HG03108 (cell line): ENCODE results near the gene SEL1L3.
"Not testable (repeated sequence)": the region's sequence is repeated elsewhere in the genome, so short reads cannot be mapped to it uniquely, and the experiment has no call there.

ENCODE experiments used
- ATAC-seq: cut with Tn5 transposase; IDR thresholded peaks from one replicate; pipeline ENCODE4 v1.9.1; 2021; ENCODE audit warnings: moderate library complexity; ENCODE audit not compliant: unreplicated experiment

The SEL1L3 gene

GRCh38 chr4:25862411-25863346 is at the start of gene SEL1L3:
Gene SEL1L3 (minus strand): TSS chr4:25862988. CDS start chr4:25862836, 152 bp downstream.
- peak; percentile 41 for ATAC-seq

DNA sequence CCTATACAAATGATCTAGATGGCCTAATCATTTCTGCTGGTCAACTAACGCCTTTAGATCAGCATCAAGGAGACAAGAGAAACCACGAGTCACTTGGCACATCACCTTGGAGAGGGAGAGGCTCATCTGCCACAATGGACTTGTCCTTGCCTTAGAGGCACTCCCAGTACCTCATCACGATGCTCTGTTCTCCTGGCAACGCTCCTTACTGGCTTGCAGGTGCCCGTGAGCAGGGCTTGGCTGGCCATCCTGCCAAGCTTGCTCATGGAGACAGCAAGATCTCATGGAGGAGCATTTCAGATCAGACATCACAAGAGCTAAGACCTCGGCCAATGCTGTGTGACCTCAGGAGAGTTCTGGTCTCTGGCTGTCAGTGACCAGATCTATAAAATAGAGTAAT is 48.6 kb upstream of the SEL1L3 start:
- ATAC-seq = no peak

GRCh38 chr4:25908491-25908901 is 45.7 kb upstream of the SEL1L3 start:
- ATAC-seq = no peak

GRCh38 chr4:25906113-25906512 is 43.3 kb upstream of the SEL1L3 start:
- not testable (repeated sequence) for ATAC-seq

GRCh38 chr4:25905371-25905770 is 42.6 kb upstream of the SEL1L3 start:
- no peak for ATAC-seq

GRCh38 chr4:25904748-25905082 is 41.9 kb upstream of the SEL1L3 start:
- ATAC-seq = peak; percentile 37

DNA sequence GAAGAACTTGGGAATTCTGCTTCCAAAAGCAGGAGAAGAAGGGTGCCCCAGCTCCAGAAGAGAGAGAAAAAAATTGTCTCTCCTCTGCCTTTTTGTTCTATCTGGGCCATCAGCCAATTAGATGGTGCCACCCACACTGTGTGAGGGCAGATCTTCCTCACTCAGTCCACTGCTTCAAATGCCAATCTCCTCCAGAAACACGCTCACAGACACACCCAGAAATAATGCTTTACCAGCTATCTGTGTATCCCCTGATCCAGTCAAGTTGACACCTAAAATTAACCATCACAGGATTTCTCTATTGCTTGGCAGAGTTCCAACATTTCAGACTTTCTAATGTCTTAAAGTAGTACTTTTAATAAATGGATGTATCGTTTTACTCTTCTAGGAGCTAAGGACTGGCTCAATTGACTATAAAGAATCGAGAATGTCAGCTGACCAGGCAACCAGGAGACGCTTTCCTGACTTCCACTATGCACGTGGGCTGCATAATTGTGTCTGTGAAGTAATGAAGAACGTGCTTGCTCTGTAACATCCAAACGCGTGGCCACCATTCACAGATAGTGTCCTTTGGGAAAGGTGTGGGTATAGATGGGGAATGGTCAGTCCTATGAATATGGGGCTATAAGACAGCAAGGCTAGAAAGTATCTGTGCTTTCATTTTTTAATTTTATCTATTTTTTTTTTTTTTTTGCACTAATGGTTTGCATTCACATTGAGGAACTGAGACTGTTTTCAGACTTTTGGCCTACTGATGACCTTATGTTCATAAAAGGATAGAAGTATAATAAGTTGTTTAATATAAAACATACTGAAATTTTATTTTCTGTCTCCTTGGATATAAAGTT is 41.3 kb upstream of the SEL1L3 start:
- peak; percentile 45 for ATAC-seq

DNA sequence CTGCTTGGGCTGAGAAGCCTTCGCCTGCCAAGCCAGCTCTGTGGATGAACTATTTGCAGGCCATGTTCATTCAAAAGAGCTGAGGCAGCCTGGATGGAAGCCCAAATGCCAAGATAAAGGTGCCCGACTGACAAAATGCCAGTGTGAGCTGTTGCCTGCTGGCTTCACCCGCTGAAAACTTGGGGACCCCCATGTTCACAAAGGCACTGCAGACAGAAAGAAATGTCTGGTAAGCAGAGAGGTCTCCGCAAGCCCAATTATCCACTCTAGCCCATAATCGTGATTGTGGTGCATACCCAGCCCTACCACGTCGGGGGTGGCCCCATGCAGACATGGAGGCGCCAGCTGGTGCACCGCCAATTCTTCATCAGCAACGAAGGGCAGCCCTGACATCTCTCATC is 38.2 kb upstream of the SEL1L3 start:
- ATAC-seq = no peak

DNA sequence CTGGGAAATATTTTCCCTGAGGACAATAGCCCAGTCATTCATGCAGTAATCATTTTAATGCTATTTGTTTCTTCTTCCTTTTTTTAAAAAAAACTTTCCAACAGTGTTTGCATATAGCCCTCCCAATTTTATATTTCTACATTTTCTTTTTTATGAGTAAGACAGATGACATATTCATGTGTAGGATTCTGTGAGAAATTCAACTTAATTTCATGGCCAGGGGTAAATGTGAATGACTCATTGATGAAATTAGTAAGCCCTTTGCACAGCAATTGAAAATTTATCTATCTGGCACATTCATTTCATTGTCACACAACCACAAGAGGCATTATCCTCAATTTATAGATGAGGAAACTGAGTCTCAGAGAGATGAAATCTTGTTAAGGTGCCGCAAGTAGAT is 37.5 kb upstream of the SEL1L3 start:
- ATAC-seq = no peak

GRCh38 chr4:25896776-25897539 is 34.2 kb upstream of the SEL1L3 start:
- ATAC-seq = no peak

DNA sequence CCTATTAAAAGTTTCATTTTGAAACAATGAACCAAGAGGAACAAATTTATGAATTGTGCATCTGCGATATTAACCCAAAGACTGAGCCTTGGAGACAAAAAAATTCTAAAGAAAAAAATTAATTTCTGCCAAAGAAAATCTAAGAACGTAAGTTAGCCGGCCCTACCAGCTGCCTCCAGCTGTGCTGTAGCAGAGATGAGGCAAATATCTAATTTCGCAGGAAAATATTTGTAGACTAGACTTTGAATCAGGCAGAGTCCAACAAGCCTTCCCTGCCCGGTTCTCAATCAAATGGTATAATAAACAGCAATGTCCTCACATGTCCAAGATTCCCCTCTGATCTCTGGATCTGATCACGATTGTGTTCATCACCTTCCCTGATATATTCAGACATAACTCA is 30.0 kb upstream of the SEL1L3 start:
- no peak for ATAC-seq

DNA sequence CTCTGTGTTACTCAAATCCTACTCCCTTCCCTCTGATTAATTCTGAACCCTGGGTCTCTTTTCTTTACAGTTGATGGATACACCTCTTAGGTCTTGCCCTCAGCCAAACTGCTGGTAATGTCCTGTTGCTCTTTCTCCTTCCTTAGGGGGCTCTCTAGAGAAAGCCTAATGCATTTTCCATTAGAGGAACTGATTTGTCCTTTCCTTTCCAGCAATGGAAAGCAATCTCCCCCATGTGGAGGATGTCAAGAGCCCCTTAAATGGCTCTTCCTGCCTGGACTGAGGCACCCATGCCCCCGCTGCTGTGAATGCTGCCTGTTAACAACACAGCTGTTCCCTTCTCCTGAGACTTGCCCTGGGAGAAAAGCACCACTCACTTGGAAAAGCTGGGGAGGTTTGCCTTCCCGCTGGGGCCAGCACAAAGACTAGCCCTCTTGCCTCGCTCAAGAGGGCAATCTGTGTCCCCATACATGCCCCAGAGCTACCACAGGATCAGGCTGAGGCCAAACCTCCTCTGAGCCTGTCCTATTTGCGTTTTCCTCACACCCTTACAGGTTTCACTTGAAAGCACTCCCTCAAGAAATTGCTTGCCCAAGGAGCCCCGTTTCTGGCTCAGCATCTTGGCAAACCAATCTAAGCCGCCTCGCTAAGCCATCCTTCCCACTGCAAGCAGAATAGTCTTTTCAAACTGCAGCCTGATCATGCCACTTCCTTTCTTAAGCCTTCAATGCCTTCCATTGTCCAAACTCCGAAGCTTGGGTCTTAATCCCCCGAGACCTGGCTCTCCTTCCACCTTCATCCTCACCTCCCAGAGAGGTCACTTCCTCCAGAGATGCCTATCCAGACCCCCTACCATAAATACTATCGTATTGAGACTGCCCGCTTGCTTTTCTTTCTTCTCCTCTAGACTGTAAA is 28.0 kb upstream of the SEL1L3 start:
- ATAC-seq = no peak

DNA sequence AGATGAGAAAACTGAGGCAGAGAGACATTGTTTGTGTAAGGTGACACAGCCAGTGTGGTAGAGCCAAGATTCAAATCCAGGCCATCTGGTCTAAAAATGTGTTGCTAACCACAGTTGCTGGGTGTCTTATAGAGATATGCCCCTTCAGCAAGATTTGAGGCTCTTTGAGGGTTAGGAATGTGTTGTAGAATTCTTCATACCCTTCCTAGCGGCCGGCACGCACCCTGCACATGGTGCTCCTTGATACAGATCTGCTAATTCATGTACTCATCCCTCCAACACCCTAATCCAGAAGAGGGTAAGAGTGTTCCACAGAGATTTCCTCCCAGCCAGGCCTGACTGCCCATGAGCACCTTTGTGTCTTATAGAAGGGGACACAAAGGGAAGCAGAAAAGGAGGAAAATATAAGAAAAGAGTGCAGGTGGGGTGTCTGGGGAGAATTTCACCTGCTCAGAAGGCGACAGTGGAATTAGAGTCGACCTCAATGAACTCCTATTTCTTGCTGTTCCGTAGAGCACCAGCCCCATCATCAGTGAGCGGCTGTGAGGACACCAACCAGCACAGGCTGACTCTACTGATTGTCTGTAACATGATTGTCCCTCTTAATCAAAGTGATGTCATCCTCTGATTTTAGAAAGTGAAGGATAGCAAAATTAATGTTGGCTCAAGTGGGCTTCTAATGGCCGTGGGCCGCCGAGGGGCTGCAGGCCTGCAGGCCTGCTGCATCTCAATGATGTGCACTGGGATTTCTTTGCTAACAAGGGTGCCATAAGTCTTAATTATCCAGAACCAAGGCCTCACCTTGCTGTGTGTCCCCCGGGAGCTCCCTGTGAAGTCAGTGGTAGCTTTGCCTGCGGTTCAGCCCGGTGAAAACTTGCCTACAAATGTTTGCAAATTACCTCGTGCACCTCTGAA is 27.1 kb upstream of the SEL1L3 start:
- ATAC-seq = no peak

DNA sequence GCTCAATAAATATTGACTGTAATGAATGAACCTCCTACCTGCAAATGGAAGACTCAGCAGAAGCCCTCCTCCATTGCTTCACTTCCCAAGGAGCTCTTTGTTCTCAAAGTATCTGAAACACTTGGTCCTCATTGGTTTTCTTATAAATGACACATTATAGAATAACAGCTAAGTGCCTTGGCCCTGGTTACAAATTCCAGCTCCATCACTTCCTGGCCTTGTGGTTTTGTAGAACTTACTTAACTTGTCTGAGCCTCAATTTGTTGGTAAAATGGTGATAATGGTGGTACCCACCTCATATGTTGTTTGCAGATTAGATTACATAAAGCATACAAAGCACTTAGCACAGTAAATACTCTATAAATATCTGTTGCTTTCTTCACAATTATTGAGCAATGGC is 26.0 kb upstream of the SEL1L3 start:
- no peak for ATAC-seq

DNA sequence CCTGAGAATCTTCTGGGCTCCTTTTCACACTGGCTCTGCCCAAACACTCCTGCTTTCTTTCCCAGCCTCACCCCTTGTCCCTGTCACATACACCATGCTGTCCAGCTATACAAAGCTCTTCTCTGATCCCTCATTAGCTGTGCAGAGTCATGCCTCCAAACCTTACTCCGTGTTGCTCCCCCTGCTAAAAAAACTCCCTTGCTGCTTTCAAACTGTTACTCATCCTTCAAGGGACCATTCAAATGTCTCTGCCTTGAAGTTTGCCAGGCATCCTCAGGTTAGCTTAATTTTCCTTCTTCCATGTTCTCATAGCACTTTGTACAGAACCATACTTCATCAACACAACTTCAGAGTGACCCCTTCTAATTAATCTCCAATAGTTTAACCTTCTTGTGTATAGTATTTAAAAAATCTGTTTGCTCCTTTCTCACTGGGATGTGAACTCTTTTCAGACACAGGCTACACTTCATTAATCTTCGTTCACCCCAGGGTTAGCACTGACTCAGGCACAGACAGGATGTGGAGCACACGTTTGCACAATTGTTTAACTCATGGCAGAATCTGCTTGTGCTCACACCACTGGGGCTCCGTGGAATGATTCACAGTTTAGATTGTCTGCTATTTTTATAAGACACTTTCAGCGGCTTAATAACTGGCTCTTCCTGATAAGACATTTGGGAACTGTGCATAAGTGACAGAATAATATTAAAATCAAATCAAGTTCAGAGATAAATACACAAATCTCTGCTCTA is 21.4 kb upstream of the SEL1L3 start:
- ATAC-seq = no peak

- no peak for ATAC-seq
Measured at GRCh38 chr4:25883565-25883964, 20.8 kb upstream of the SEL1L3 start.

GRCh38 chr4:25882226-25882625 is 19.4 kb upstream of the SEL1L3 start:
- ATAC-seq = no peak

GRCh38 chr4:25881193-25881592 is 18.4 kb upstream of the SEL1L3 start:
- ATAC-seq = no peak
